CD4-positive, alpha-beta T cell treated with Interferon alpha-2 for 1 hour (primary cell): ENCODE data around the gene PPP2R3B.
"Not testable (repeated sequence)": the region's sequence is repeated elsewhere in the genome, so short reads cannot be mapped to it uniquely, and the experiment has no call there.

Experiments
- DNase-seq, 2 donors: peaks; one replicate each; pipeline ENCODE4 v3.0.0-alpha.2; 2020 to 2022

Gene PPP2R3B

DNA sequence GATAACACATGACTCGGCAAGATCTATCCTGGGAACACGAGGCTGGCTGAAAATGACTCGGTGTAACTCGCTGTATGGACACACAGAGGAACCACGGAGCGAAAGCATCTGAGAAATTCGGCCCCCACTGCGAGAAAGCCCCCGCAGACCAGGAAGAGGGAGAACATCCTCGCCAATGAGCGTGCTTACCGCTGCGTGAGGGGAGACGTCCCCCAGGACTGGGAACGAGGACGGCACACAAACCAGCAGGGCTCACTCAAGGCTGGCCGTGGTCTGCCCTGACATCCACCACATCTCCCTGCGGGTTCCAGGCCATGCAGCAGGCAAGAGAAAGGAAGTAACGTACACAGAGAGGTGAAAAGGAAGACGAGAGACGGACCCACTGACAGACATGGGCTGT, 50.5 kb downstream of the PPP2R3B start:
- DNase-seq, result no peak

DNA sequence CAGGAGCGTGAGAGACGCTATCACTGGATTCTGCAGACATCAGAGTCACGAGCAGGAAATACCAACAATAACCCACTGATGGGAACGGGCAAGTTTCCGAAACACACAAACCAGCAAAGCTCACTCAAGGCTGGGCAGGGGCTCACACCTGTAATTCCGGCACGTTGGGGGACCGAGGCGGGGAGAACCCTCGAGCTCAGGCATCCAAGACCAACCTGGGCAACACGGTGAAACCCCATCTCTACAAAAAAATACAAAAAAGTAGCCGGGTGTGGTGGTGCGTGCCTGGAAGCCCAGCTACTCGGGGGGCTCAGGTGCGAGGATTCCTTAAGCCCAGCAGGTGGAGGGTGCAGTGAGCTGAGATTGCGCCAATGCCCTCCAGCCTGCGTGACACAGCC, 51.0 kb downstream of the PPP2R3B start:
- DNase-seq, result no peak

DNA sequence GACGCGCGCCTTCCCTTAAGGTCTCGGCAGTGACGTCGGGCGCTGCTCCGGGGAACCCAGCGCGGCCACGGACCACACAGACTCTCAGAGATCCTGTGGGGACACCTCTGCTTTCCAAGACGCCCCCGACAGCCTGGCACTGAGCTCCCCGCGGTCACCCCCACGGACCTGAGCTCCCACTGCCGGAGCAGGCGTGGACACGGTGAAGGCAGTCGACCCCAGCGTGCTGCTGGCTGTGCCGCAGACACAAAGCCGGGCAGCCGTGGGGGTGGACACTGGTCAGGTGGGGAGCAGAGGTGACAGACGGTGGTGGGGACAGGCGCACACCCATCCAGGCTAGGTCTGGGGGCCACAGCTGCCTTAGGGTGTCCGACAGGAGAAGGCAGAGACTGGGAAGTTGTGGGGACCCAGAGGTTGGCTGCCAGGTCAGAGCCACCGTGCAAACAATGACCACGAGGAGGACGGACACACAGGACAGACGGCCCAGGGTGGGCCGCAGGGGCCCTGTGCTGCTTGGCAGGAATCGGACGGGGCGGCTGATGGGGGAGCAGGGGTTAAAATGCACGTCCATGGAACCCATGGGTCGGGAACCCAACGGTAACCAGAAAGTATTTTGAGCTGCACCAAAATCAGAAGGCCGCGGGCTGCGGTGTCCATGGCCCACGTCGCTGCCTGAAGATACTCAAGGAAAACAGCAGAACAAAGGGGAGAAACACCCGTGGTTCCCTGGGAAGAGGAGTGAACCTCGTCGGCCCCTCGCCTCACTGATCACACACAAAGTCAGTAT, 51.5 kb downstream of the PPP2R3B start:
- DNase-seq, result no peak

DNA sequence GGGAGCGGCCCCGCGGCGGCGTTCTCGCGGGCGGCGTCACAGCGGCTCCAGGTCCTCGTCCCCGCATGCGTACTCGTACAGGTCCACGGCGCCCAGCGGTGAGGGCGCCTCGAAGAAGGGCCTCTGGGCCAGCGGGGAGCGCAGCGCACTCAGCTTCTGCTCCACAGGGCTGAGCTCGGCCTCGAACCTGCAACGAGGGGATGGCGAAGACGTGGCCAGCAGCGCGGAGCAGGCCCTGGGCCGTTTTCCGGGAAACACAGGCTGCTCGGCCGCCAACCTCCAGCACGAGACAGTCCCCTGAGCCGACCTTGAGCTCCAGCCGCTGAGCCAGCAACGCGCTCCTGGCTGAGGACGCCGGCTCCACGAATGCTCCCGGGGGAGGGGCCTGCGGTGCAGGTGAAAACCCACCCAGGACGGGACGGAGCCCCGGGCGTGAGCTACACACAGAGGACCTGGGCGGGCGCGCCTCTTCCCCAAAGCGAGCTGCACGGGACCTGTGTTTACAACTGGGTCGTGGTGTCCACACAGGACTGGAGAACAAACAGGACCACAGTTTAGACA, 52.3 kb downstream of the PPP2R3B start:
- DNase-seq, result no peak

DNA sequence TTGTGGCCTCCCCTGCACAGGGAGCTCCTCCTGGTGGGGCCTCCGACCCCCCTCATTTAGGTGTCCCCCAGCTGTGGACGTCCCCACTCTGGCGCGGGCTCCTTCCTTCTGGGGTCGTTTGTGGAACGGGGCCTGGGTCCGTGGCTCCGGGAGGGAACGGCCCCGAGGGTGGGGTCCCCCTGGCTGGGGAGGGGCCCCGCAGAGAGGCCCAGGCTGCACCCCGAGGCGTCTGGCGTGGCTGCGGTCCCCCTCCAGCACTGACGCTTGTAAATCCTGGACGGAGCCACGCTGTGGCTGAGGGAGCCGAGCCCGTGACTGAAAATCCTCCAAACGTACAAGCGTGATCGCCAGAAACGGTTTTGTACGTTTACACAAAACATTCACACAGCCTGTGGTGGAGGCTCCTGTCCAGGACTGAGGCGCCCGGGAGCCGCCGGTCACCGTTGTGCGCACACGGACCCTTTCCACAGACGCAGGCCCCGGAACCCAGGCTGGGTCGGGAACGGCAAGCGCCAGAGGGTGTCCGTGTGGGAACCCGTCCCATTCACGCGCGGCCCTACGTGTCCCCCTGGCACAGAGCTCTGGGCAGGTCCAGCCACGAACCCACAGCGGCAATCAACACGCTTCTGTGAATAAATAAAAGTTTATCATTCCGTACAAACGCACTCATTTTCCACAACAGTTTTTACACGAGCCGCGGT, 52.9 kb downstream of the PPP2R3B start:
- no peak for DNase-seq

DNA sequence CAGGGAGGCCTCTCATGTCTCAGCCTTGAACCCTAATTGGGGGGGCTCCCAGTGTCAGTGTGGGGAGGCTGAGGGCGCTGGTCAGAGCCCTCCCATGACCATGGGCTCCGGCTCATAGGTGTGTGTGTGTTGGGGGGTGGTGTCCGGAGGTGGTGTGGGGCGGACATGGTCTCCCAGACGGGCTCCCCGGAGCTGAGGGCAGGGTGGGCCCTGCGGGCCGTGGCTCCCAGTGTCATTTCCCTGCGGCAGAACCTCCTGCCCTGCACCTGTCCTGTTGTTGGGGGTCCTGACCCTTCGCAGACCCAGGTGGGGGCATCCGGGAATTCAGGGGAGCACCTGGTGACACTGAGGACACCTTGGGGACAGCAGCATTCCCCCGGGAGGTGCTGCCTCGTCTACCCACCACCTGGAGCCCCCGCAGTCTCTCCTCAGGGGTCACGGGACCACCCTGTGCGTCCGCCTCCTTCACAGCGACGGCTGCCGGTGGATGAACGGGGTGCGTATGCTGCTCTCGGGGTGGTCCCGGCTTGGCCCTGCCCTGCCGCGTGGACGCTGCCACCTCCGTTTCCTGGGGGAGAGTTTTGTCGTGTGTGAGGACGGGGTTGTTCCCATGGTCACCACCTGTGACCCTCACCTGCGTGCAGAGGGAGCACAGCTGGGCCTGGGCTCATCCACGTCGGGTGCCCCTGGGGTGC, 53.6 kb downstream of the PPP2R3B start:
- DNase-seq, result no peak

DNA sequence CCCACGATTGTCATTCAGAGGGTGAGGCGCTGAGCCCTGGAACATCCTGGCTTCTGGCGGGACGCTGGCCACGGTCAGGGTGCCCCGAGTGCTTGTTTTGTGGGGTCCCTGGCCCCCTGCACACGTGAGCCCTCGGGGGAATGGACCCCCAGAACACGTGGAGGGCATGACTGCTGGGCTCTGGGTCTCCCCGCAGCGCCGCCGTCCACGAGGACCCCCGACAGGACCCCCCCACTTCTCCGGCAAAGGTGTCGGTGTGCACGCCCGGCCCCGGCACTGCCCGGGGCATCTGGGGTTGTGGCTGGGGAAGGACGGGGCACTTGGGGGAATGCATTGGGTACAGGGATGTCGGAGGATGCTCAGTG, 54.2 kb downstream of the PPP2R3B start:
- DNase-seq, result no peak

DNA sequence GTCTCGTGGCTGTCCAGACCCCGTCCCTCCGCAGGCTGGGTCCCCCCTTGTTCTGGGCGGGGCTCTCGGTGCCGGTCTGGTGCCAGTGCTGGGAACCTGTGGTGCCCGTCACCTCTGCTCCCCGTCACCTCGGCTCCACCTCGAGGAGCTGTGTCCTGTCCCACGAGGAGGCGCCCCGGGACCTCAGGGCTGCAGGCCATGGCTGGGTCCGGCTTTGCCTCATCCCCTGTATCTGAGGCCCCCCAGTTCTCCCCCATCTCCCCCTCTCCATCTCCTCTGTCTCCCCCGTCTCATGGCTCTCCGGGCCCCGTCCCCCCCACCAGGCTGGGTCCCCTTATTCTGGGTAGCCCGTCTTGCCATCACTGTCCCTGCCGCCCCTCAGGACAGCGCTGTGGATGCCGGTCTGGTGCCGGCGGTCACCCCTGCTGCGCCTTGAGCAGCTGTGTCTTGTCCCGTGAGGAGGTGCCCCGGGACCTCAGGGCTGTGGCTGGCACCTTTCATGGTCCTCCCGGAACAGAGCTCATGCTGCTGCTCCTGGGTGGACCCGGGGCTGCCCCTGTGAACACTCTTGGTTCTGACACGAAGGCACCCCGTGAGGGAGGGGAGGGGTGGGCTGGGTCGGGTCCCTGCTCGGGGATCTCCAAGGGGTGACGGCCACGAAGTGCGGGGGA, 54.7 kb downstream of the PPP2R3B start:
- no peak for DNase-seq

DNA sequence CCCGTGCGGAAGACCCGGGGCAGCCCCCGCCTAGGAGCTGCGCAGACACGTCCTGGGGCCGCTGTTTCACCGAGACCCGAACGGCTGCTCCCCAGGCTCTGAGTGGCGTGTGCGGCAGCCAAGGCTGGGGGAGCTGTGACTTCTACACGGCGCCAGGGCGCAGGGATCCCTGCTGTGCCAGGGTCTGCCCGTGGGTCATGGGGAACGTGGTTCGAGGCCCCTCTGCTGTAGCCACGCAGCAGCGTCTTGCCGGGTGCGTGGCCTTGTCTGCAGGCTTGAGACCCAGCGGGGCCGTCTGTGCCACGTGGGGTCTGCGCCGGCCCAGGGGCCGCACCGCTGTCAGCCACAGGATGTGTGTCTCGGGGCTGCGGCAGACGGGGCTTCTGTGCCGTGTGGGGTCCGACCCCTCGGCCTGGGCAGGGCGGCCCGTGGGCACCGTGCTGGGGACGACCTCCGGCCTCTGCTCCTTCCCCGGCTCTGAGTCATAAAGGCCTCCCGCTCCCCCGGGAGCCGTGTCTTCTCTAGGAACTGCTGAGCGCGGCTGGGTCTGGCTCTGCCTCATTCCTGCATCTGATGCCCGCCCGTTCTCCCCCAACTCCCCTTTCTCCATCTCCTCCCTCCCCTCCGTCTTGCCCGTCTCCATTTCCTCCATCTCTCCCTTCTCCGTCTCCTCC, 55.4 kb downstream of the PPP2R3B start:
- no peak for DNase-seq

DNA sequence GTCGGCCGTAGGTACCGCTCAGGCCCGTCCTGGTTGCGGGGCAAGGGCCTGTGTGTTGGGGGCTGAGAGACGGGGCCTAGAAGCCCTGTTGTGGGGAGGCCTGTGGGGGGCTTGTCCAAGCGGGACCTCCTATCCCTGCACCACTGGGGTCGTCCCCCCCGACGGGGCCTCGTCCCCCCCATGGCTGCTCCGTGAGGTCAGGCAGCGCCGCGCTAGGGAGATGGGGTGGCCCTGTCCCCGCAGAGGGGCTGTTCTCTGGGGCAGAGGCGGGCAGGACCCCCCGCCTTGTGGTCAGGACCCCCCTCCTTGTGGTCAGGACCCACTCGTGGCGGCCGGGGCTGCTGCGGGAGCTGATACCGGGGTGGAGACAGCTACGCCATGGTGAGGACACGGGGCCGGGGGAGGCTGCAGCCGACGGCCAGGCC, 56.0 kb downstream of the PPP2R3B start:
- no peak for DNase-seq

DNA sequence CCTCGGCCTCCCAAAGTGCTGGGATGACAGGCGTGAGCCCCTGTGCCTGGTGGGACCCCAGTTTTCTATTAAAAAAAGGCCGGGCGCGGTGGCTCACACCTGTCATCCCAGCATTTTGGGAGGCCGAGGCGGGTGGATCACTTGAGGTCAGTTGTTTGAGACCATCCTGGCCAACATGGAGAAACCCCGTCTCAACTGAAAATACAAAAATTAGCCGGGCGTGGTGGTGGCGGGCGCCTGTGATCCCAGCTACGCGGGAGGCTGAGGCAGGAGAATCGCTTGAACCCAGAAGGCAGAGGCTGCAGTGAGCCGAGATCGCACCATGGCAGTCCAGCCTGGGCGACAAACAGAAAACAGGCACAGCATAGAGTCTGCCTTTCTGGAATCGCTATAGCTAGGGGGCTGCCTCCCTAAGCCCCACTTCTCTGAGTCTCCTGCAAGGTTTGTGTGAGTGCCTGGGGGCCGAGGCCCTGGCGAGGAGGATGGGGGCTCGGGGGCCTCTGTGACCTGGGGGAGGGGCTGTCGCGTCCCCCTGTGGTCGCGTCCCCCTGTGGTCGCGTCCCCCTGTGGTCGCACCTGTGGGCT, 56.5 kb downstream of the PPP2R3B start:
- not testable (repeated sequence) for DNase-seq

DNA sequence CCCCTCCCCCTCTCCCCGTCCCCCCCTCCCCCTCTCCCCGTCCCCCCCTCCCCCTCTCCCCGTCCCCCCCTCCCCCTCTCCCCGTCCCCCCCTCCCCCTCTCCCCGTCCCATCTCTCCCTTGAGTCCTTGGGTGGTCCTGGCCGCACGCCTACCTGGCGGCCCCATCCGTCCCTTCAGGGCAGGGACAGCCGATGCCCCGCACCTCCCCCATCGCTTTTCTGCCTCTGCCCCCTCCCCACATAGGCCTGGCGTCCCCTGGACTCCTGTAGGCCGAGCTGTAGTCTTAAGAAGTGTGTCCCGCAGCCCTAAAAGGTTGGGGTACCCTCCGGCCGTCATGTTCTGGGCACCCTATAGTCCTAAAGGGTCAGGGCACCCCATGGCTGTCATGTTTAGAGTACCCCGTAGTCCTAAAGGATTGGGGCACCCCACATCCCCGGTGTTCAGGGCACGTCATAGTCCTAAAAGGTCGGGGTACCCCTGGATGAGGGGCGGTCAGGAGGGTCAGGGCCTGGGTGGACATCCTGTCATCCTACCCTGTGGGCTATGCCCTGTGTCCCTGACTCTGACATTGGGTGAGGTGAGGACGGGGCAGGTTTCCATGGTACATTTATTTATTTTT, 57.3 kb downstream of the PPP2R3B start:
- no peak for DNase-seq

DNA sequence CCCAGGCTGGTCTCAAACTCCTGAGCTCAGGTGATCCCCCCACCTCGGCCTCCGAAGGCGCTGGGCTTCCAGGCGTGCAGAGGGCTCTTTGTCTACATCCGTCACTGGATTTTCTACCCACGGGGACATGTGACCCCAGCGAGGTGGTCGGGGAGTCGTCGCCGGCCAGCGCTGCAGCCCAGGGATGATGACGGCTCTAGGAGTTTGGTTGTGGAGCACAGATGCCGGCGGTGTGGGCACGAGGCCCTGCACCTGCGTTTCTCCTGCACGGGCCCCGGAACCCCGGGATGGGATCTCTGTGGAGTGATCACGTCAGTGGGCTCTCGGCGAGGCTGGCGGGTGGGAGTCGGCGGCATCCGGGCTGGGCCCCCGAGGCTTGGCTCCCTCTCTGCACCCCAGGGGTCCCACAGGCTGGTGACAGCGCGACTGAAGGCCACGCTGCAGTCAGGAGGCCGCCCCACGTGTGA, 59.0 kb downstream of the PPP2R3B start:
- DNase-seq, result no peak

DNA sequence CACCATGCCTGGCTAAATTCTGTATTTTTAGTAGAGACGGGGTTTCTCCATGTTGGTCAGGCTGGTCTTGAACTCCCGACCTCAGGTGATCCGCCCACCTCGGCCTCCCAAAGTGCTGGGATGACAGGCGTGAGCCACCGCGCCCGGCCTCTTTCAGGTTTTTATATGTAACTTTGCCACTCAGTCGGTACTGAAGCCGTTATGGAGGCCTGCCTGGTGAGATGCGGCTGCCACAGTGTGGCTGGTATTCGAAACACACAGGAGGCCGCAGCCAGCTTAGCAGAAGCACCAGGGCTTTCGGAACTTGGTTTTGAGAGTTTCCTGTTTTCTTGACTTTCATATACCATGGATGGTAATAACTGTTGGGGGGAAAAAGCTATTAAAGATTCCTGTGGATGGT, 62.0 kb downstream of the PPP2R3B start:
- DNase-seq, result peak in 1 of 2 donors; percentile 31

DNA sequence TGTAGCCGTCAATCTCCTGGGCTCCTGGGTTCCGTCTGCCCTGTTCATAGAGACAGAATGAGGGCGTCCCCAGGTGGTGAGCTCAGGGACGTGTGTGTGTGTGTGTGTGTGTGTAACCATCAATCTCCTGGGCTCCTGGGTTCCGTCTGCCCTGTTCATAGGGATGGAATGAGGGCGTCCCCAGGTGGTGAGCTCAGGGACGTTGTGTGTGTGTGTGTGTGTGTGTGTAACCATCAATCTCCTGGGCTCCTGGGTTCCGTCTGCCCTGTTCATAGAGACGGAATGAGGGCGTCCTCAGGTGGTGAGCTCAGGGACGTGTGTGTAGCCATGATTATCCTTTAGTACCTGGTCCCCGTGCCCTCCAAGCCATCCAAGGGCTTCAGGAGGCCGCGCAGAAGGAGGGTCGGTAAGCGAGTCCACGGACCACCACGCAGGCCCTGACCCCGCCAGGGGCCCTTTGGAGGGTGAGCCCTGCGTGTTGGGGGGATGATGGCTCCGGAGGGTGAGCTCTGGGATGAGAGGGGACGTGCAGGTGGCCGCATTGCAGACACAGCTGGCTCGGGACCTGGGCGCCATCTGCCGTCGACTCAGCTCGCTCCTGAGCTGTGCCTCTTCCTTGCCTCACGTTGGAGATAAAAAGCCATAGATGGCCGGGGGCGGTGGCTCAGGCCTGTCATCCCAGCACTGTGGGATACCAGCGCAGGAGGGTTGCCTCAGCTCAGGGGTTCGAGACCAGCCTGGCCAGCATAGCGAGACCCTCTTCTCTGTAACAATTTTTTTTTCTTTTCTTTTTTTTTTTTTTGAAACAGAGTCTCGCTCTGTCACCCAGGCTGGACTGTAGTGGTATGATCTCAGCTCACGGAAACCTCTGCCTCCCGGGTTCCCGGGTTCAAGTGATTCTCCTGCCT, 62.7 kb downstream of the PPP2R3B start:
- DNase-seq, result peak in 1 of 2 donors; percentile 53

DNA sequence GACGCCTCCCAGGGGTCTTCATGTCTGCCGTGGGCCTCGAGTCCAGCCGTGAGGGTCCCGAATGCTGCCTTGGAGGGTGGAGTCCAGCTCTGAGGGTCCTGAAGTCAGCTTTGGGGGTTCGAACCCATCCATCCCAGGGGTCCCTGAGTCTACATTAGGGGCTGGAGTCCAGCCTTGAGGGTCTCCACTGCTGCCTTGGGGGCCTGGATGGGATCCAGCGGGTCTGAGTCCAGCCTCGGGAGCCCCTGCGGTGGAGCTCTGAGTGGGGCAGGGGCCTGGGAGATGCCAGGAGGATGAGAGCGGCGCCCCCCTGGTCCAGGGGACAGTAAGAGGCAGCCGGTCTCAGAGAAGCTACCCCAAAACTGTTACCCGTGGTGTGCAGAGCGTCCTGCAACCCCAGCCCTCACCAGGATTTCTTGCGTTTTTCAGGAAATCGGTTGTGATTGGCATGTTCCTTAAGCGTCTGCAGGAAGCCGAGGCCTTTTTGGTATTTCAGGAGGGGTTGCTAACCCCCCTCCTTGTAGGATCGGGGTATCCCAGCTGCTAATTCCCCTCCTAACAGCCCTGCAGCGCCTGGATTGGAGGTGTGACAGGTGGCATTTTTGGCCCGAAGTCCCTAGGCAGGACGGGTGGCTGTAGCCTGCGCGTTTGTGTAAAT, 66.5 kb downstream of the PPP2R3B start:
- peak in 1 of 2 donors; percentile 35 for DNase-seq

DNA sequence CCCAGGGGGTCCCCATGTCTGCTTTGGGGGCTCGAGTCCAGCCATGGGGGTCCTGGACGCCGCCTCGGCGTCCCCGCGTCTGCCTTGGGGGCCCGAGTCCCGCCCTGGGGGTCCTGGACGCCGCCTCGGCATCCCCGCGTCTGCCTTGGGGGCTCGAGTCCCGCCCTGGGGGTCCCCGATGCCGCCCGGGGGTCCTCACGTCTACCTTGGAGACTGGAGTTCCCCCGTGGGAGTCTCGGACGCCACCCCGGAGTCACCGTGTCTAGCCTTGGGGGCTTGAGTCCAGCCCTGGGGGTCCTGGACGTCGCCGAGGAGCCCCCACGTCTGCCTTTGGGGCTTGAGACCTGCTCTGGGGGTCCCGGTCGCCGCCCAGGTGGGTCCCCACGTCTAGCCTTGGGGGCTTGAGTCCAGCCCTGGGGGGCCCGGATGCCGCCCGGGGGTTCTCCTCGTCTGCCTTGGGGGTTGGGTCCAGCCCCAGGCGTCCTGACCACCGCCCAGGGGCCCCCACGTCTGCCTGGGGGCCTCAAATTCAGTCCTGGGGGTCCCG, 67.1 kb downstream of the PPP2R3B start:
- DNase-seq, result no peak

DNA sequence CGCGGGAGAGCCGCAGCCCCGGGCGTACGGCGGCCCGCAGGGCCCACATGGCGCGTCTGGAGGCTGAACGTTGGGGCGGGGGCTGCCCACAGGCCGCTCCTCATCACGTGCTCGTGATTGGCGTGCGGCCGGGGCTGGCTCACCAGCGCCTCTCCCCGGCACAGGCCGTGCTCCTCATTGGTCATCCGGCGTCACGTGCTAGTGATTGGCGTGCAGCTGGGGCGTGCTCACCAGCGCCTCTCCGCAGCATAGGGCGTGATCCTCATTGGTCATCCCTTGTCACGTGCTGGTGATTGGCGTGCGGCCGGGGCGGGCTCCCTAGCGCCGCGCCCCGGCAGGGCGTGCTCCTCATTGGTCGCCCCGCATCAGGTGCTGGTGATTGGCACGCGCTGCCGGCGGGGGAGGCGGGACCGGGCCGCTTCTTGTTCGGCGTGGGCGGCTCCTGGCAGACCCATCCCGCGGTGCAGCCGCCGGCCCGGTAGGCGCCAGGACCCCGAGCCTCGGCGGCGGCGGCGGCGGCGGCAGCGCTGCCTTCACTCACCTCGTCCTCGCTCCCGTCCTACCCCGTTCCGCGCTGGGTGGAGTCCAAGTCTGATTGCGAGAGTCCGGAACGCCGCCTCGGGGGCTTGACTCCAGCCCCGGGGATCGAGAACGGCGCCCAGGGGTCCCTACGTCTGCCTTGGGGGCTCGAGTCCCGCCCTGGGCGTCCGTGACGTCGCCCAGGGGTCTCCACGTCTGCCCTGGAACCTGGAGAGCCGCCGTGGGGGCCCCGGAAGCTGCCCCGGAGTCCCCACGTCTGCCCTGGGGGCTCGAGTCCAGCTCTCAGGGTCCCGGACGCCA, 67.7 kb downstream of the PPP2R3B start, which contains the start of gene GTPBP6:
Gene GTPBP6, minus strand, starts transcription at position 58 of the 840 bp plus-strand sequence. Its CDS starts 9 bp downstream, at position 49.
- DNase-seq, result peak; percentile 100
